GM18526 (cell line): Measurements from ENCODE around the gene SNRPD3.

Source experiments
- POLR2A ChIP-seq: IDR thresholded peaks from 3 replicates; pipeline ENCODE4 v1.6.1; 2011; ENCODE audit not compliant: insufficient read length; ENCODE audit errors: extremely low read depth

The SNRPD3 gene

GRCh38 chr22:24583221-24584165, 27.7 kb downstream of the SNRPD3 start:
- no peak for TF ChIP-seq POLR2A

DNA sequence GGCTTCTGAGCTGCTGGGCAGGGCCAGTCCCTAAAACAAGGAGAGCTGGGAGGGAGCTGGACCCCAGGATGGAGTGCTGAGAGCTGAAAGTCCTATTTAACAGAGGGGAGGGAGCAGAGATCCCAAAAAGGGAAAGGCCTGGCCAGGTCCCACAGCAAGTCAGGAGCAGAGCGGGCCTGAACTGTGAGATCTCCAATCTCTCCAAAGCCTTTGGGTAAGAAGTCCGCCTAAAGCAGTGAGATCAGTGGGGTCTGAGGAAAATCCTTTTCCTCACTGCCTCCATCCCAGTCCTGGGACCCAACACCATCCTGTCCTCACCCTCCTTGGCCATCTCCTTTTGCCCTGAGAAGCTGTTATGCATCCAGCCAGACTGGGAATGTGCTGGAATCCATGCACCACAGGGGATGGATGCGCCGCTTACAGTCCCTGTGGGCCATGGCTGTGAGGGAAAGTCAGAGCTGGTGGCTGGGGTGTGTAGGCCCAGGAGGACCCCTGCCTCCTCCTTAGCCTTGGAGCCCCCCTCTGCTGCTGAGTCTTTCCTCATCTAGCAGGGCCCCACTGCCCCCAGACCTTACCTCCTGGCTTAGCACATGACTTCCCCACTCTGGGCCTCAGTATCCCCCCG, 28.5 kb downstream of the SNRPD3 start:
- TF ChIP-seq POLR2A: no peak

DNA sequence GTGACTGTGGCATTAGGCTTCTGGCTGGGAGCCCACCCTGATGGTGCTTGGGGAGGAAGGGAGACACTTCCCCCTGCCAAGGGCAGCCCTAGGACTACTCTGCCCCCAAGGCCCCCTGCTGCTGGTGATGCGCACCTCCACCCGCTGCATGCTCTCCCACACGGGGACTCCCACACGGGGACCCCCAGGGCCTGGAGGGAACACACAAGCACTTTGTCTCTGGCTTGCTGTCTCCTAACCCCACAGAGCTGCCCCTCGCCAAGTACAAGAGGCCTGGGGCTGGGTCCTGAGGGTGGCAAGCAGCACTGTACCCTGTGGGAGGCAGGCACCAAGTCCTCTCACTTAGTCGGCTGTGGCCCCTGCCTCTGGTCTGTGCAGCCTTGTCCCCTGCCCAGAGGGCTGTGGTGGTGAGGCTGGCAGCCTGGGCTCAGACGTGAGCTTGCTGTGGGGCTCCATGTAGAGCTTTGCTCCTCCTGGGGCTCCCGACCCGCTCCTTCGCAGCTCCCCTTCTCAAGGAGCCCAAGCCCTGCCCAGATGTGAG, 29.1 kb downstream of the SNRPD3 start:
- no peak for TF ChIP-seq POLR2A

- no peak for TF ChIP-seq POLR2A
These were observed 29.7 kb downstream of the SNRPD3 start for GRCh38 chr22:24585461-24585860.

GRCh38 chr22:24585927-24586546, 30.2 kb downstream of the SNRPD3 start:
- no peak for TF ChIP-seq POLR2A

DNA sequence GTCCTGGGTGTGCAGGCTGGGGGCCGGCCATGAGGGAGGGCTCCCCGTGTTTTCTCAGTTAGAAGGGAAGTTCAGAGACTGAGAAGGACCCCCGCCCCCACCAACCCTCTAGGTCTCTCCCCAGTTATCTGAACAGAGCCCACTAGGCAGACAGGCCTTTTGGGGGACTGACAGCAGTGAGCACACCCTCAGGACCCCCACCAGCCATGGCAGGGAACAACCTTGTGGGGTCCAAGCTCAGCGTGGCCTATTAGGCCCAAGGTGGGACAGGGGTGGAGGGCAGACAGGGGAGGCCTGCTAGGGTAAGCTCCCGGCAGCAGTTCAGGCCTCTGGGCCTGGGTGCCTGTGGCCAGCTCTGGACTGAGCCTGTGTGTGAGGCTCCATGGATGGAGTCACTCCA, 31.5 kb downstream of the SNRPD3 start:
- TF ChIP-seq POLR2A: no peak

- TF ChIP-seq POLR2A: no peak
These were observed 32.1 kb downstream of the SNRPD3 start for GRCh38 chr22:24587948-24588347.

DNA sequence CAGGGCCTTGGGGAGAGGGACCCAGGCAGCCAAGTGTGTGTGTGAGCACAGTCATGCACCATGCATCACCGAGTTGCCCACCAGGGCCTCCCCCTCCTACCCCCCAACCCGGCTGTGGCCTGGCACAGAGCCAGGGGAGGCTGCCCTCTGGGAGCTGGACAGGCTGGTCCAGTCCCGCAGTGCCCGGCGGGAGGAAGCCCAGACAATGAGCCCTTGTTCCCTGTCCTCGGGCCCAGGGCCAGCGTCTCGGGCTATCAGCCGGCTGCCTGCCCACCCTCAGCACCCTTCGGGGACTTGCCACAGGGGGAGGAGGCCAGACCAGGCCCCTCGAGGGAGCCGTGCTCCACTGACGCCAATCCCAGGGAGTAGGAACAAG, 32.6 kb downstream of the SNRPD3 start:
- no peak for TF ChIP-seq POLR2A

GRCh38 chr22:24588757-24589481, 33.1 kb downstream of the SNRPD3 start:
- no peak for TF ChIP-seq POLR2A

DNA sequence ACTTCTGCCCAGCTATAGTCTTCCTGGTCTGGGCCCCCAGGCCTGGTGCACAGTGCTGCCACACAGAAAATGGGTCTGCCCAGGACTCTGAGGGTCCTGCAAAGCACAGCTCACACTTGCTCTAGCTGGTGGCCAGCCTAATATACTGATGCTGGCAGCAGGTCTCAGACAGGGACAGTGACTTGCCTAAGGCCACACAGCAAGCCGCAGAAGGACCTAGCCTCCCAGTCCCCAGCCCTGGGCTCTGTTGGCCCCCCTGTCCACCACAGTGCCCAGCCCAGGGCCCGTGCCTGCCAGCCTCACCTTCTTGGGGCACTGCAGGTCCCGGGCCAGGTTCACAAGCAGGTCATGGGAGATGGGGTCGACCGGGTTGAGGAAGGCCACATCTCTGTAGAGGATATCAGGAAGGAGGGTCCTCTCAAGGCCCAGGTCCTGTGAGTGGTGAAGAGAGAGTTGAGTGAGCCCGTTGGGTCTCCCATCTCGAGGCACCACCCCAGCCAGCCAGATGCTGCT, 33.8 kb downstream of the SNRPD3 start:
- TF ChIP-seq POLR2A: no peak

DNA sequence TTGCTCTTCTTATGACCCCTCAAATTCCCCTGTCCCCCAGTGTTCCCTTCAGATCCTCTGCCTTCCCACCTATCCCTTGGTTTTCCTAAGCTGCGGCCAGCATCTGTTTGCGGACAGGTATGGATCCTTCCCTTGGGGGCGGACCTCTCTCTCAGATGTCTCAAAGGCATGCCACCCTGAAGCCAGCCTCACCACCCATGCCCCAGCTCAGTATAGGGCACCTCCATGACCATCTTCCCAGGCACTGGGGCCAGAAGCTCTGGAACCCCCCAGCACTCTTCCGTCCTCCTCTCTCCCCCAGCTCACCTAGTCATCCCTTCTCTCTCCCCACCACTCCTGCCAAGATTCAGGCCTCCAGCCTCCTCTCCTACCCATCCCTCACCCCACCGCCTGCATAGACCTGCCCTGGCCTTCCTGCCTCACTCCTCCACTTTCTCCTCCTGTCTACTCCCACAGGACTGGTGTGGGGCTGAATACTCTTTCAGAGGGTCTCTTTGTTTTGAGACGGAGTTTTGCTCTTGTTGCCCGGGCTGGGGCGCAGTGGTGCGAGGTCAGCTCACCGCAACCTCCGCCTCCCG, 34.9 kb downstream of the SNRPD3 start:
- no peak for TF ChIP-seq POLR2A

DNA sequence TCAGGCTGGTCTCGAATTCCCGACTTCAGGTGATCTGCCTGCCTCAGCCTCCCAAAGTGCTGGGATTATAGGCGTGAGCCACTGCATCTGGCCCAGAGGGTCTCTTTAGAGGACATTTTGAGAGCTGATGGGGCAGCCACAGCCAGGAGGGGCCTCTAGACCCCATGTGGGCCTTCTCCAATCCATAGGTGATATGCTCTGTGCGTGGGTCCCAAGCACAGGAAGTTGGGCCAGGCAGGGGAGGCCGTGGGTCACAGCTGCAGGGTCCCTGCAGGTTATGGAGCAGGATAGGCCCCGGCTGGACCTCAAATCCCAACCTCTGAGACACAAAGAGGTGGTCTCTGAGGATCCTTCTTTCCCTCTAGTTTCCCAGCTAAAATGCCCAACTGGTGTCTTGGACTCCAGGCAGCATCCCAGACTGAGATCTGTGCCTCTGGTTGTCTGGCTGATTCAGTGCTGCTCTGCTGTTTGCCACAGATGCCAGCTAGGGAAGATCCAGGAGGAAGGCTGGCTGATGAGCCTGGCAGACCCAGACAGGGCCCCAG, 35.6 kb downstream of the SNRPD3 start:
- no peak for TF ChIP-seq POLR2A

GRCh38 chr22:24592058-24592850, 36.5 kb downstream of the SNRPD3 start:
- no peak for TF ChIP-seq POLR2A
